Putamen (tissue), 1 donor: ENCODE data around the gene LSM6.
A peak's percentile ranks its signal among the peaks of the same experiment; 100 is the strongest.

Experiments used
- DNase-seq: peaks from one replicate; pipeline ENCODE4 v3.0.0-alpha.2; 2016; ENCODE audit warnings: low spot score

The LSM6 gene

GRCh38 chr4:146175541-146176453 lies at the start of gene LSM6:
Gene LSM6, plus strand, starts transcription at chr4:146175718. Its CDS starts 7,204 bp downstream, at chr4:146182922.
- peak; percentile 93 for DNase-seq

- DNase-seq, result no peak
These were observed 43.1 kb upstream of the LSM6 start for GRCh38 chr4:146132445-146132844.

GRCh38 chr4:146134761-146135445 lies 40.6 kb upstream of the LSM6 start:
- DNase-seq, result no peak

- no peak for DNase-seq
These were observed 39.6 kb upstream of the LSM6 start for GRCh38 chr4:146135941-146136340.

GRCh38 chr4:146142768-146143167 lies 32.8 kb upstream of the LSM6 start:
- DNase-seq, result no peak

GRCh38 chr4:146143888-146144287 lies 31.6 kb upstream of the LSM6 start:
- DNase-seq, result no peak

- no peak for DNase-seq
These were observed 28.6 kb upstream of the LSM6 start for GRCh38 chr4:146146918-146147317.

GRCh38 chr4:146148021-146148420 lies 27.5 kb upstream of the LSM6 start:
- DNase-seq, result no peak

- DNase-seq, result no peak
These were observed 21.5 kb upstream of the LSM6 start for GRCh38 chr4:146154057-146154456.

GRCh38 chr4:146155152-146155724 lies 20.3 kb upstream of the LSM6 start:
- DNase-seq, result no peak

- no peak for DNase-seq
These were observed 17.3 kb upstream of the LSM6 start for GRCh38 chr4:146158036-146158745.

GRCh38 chr4:146159384-146160058 lies 16.0 kb upstream of the LSM6 start:
- no peak for DNase-seq

GRCh38 chr4:146161243-146161642 lies 14.3 kb upstream of the LSM6 start:
- no peak for DNase-seq

GRCh38 chr4:146165221-146165620 lies 10.3 kb upstream of the LSM6 start:
- no peak for DNase-seq

- no peak for DNase-seq
These were observed 9.7 kb upstream of the LSM6 start for GRCh38 chr4:146165840-146166239.

GRCh38 chr4:146170149-146170548 lies 5.4 kb upstream of the LSM6 start:
- DNase-seq, result no peak

GRCh38 chr4:146176891-146177290 lies 1.4 kb downstream of the LSM6 start:
- no peak for DNase-seq

GRCh38 chr4:146178126-146178525 lies 2.6 kb downstream of the LSM6 start:
- no peak for DNase-seq

GRCh38 chr4:146179784-146180370 lies 4.4 kb downstream of the LSM6 start:
- no peak for DNase-seq

GRCh38 chr4:146182443-146182842 lies 6.9 kb downstream of the LSM6 start:
- no peak for DNase-seq

- no peak for DNase-seq
These were observed 7.7 kb downstream of the LSM6 start for GRCh38 chr4:146183209-146183608.
